ENCODE results near the gene ENO3. TPM values are rescaled to one million over a fixed set of nuclear protein-coding genes. Genes with fewer than 3 reads are reported as not detected.
A peak's percentile ranks its signal among the peaks of the same experiment; 100 is the strongest.

Gene ENO3
- total RNA-seq, 1 donor from 2014 or later, result 9.8 TPM

GRCh38 chr17:4994081-4994595, 43.2 kb downstream of the ENO3 start:
- TF ChIP-seq CTCF (IDR thresholded peaks at IDR 0.05), result no peak
- DNase-seq (ENCODE audit: low spot score), result no peak
- no peak overlapping the region for H3K4me3 Mint-ChIP-seq (ENCODE audit: unreplicated experiment)

GRCh38 chr17:4997302-4998026, 46.5 kb downstream of the ENO3 start, which contains the start of the genes INCA1 and KIF1C:
Gene INCA1 (minus strand): TSS chr17:4997522. CDS start chr17:4994437, 3,085 bp downstream.
Gene KIF1C (plus strand): TSS chr17:4997950. CDS start chr17:5000247, 2,297 bp downstream.
- peaks cover 24% of the 10 kb centered on the region for H3K4me1 Mint-ChIP-seq (ENCODE audit: low read depth)
- peak within 1 kb of the TSS; percentile 54 for H3K27ac Mint-ChIP-seq (ENCODE audit: unreplicated experiment)
- H3K27me3 Mint-ChIP-seq (ENCODE audit: low read depth), result no peaks in the 10 kb centered on the region
- H3K9me3 Mint-ChIP-seq (ENCODE audit: low read depth), result no peaks in the 10 kb centered on the region
- H3K36me3 Mint-ChIP-seq (ENCODE audit: low read depth), result peaks cover 12% of the 10 kb centered on the region
- TF ChIP-seq CTCF (IDR thresholded peaks at IDR 0.05), result peak; percentile 43
- DNase-seq (ENCODE audit: low spot score), result no peak
- H3K4me3 Mint-ChIP-seq (ENCODE audit: unreplicated experiment), result peak within 1 kb of the TSS; percentile 92

More at GRCh38 chr17:4994081-4994595, 43.2 kb downstream of the ENO3 start:
- Mint-ChIP-seq H3K36me3 (ENCODE audit: low read depth) (no peaks in the 10 kb centered on the region), H3K9me3 (ENCODE audit: low read depth) (no peaks in the 10 kb centered on the region), H3K4me1 (ENCODE audit: low read depth) (peaks cover 12% of the 10 kb centered on the region), H3K27me3 (ENCODE audit: low read depth) (no peaks in the 10 kb centered on the region), H3K27ac (ENCODE audit: unreplicated experiment) (no peak overlapping the region)

GRCh38 chr17:4998027-4998731, 47.3 kb downstream of the ENO3 start:
- peaks cover 15% of the 10 kb centered on the region for H3K36me3 Mint-ChIP-seq (ENCODE audit: low read depth)
- no peaks in the 10 kb centered on the region for H3K27me3 Mint-ChIP-seq (ENCODE audit: low read depth)
- H3K27ac Mint-ChIP-seq (ENCODE audit: unreplicated experiment), result peak overlapping the region; percentile 54
- TF ChIP-seq CTCF (IDR thresholded peaks at IDR 0.05), result no peak
- peak overlapping the region; percentile 92 for H3K4me3 Mint-ChIP-seq (ENCODE audit: unreplicated experiment)
- H3K4me1 Mint-ChIP-seq (ENCODE audit: low read depth), result peaks cover 24% of the 10 kb centered on the region
- no peak for DNase-seq (ENCODE audit: low spot score)
- H3K9me3 Mint-ChIP-seq (ENCODE audit: low read depth), result no peaks in the 10 kb centered on the region

GRCh38 chr17:4998732-4999429, 48.0 kb downstream of the ENO3 start:
- Mint-ChIP-seq H3K27ac (ENCODE audit: unreplicated experiment) (peak overlapping the region; percentile 66), H3K27me3 (ENCODE audit: low read depth) (no peaks in the 10 kb centered on the region), H3K36me3 (ENCODE audit: low read depth) (peaks cover 20% of the 10 kb centered on the region), H3K9me3 (ENCODE audit: low read depth) (no peaks in the 10 kb centered on the region), H3K4me1 (ENCODE audit: low read depth) (peaks cover 24% of the 10 kb centered on the region), H3K4me3 (ENCODE audit: unreplicated experiment) (peak overlapping the region; percentile 92)
- no peak for TF ChIP-seq CTCF (IDR thresholded peaks at IDR 0.05)
- no peak for DNase-seq (ENCODE audit: low spot score)
